ENCODE measurements around the gene ANO2.
"Not testable (repeated sequence)": the region's sequence is repeated elsewhere in the genome, so short reads cannot be mapped to it uniquely, and the experiment has no call there.

The ANO2 gene

DNA sequence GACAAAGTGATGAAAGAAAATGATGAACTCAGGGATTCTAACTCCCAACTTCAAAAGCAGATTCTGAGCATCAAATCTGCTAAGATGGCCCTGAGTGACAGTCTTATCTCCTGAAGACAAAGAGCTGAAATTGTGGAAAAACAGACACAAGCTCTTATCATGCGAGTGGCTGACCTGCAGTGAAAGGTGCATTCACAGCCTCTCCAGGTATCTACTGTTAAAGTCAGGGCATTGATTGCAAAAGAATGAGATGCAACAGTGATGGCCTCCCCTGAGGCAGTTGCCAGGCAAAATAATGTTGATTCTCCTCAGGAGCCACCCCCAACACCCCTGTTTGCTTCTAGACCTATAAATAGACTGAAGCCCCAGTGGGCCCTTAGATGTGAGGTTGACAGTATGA is 126.2 kb downstream of the ANO2 start:
- DNase-seq (ENCODE audit: low read depth, low spot score) = not testable (repeated sequence)

GRCh38 chr12:5817246-5817645 is 127.8 kb downstream of the ANO2 start:
- DNase-seq (ENCODE audit: low read depth, low spot score) = no peak

DNA sequence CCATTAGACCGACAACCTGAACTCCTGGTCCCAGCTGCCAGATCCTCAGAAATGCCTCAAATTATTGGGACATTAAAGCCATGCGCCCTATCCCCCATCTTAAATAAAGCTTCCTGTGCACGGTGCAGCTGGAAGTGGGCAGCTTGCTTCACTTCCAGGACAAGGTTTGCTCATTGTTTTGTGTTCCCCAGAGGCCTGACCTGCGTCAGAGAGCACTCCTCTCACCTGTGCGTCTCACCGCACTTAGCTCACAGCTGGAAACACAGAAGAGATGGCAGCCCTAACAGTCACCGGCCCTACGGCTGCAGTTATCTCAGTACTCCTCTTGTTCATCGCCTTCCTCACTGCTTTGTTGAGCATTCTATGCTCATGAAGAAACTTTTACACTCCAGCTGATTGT is 135.5 kb downstream of the ANO2 start:
- no peak for DNase-seq (ENCODE audit: low read depth, low spot score)

GRCh38 chr12:5808981-5809380 is 136.1 kb downstream of the ANO2 start:
- no peak for DNase-seq (ENCODE audit: low read depth, low spot score)

DNA sequence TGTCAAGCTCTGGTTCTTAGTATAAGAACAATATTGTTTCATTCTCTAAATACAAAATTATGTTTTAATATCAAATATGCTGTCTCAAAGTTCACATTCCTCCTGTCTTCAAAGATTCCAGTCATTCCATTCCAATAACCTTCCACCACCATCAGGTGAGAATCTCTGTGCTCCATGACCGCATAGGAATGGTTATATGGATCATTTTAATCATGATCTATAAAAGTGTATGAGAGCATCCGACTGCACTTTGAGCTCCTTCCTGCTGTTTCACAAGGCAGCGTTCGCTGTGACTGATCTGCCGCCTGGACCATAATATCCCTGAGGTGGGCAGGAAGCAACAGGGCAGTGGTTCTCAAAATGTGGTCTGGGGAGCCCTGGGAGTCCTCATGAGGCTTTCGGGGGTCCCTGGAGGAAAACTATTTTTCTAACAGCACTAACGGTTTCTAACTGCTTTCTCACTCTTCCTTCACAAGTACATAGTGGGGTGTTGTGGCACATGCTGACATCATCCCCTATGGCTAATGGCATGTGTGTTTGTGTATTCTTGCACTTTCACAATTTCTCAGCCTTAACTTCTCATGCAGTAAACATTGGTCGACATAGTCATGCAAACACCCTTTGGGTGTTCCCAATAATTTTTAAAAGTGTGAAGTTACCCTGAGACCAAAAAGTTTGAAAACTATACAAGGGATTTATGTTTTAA is 137.4 kb downstream of the ANO2 start:
- no peak for DNase-seq (ENCODE audit: low read depth, low spot score)

DNA sequence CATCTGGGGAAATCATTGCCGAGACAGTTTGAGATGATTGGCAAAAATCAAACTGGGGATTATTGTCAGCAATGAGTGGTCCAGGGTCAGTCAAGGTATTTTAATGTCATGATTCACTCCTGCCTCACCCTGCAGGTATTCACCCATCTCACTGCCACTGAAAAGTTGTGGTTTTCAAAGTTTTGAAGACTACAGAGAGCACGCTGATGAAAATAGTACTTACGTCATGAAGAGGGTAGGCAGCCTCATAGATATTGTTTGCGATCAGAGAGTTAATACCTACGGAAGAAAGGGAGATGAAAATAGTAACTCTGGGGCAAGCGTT is 138.0 kb downstream of the ANO2 start:
- DNase-seq (ENCODE audit: low read depth, low spot score) = no peak

GRCh38 chr12:5806371-5807089 is 138.5 kb downstream of the ANO2 start:
- DNase-seq (ENCODE audit: low read depth, low spot score) = no peak

DNA sequence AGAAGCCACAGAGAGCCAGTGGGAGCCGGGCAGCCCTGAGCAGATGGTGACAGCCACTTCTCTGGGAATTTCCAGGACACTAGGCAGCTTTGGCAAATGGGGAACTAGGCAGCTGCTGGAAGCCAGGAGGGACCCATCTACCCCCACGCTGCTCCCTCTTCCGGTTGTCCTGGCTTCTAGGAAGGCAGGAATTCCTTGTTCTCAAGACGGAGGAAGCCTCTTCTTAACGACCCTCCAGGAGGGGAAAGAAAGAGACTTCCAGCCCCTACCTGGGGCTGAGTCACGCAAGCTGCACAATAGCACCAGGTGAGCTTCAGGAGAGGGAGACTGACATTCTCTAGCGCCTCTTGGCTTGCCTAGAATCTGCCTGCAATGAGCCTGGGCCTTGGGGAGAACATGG is 141.5 kb downstream of the ANO2 start:
- DNase-seq (ENCODE audit: low read depth, low spot score) = no peak

DNA sequence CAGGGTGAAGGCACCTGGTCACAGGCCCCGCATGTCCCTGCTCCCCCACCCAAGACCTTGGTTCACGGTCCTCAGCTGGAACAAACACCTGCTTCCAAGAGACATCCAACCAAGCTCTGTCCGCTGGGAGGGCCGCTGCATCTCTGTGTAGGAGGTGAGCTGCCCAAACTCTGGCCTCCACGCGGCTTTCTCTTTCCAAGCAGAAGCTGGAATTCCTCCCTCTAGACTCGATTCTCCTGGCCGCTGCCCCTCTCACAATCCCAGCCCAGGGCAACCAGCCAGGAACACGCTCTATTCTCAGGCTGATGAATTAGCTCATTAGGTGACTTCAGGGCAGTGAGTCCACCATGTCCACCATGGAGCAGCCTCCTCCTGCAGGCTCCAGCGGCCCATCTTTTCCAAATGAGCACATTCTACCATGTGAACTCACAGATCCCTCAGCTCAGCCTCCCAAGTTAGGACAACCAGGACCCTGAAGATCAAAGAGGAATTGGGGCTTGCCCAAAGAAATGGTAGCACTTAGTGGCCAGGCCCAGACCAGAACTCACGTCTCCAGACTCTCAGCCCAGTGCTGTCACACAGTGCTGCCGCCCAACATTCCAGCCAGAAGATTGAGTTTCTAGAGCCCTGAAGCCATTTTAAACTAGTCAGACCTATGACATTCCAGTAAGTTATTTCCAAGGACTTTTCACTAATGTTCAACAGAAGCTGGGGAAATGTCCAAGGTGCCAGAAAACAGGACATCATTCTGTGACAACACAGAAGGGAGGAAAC is 146.6 kb downstream of the ANO2 start:
- no peak for DNase-seq (ENCODE audit: low read depth, low spot score)

- no peak for DNase-seq (ENCODE audit: low read depth, low spot score)
Measured at GRCh38 chr12:5797661-5798060, 147.4 kb downstream of the ANO2 start.

GRCh38 chr12:5796959-5797225 is 148.2 kb downstream of the ANO2 start:
- no peak for DNase-seq (ENCODE audit: low read depth, low spot score)

DNA sequence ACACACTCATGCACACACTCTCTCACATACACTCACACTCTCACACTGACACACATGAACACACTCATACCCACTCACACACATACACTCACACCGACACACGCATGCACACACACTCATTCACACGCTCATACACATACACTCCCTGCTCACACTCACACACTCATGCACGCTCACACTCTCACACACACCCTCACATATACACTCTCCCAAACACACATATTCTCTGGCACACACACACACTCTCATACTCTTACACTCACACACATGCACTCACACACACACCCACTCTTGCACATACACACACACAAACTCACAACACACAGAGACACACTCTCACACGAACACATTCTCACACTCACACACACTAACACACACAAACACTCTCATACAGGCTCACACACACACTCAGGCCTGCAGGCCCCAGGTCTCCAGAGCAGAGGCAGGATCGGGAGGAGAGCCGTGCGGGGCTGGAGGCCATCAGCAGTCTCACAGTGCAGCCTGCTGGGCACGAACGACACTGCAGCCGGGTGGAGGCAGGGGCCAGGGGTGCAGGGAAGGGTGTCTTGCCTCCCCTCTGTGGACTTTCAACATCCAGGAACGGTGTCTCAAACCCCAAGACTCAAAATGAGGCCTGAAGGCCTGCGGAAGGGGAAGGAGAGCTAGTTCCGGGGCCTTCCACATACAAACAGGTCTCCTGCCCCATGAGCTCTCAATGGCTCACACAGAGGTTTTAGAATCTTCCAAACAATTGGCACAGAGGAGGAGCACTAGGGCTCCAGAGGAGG is 148.7 kb downstream of the ANO2 start:
- DNase-seq (ENCODE audit: low read depth, low spot score) = no peak

GRCh38 chr12:5794156-5794555 is 150.9 kb downstream of the ANO2 start:
- no peak for DNase-seq (ENCODE audit: low read depth, low spot score)

GRCh38 chr12:5792343-5792742 is 152.7 kb downstream of the ANO2 start:
- no peak for DNase-seq (ENCODE audit: low read depth, low spot score)

DNA sequence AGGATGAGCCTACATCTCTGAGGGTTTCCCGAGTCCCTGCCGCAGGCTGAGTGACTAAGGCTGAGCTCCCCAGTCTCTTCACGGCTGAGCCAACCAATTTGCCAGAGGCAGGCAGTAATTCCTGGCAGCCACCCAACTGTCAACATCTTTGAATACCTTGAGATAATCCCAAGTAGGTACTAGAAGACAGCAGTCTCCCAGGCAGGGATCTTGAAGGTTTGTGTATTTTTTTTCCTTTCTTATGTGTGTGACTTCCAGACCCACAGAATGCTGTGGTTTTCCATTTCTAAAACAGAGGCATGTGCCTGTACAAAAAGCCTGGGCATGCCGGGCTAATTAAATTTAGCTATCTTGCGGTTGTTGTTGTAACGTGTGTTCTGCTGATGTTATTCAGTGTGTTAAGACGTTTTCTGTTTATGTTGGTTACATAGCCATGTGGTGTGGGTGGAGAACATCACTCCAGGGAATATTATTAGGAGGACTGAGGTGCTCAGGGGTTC is 155.5 kb downstream of the ANO2 start:
- no peak for DNase-seq (ENCODE audit: low read depth, low spot score)

DNA sequence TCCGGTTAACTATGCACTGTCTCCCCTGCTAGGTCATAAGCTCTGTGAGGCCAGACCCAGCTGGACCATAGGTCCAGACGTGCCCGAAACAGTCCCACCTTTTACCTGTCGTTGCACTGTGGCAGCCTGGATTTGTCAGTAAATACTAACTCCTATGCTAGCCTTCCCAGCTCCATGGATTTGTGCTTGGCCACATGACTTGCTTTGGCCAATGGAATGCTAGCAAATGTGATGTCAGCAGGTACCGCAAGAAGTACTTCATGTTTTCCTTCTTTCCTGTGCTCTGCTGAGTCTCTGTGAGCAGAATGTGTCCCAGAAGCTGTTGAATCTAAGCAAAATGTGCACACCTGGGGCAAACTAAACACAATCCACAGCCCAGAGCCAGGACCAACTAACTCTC is 157.2 kb downstream of the ANO2 start:
- no peak for DNase-seq (ENCODE audit: low read depth, low spot score)

GRCh38 chr12:5785601-5786000 is 159.5 kb downstream of the ANO2 start:
- DNase-seq (ENCODE audit: low read depth, low spot score) = no peak

- no peak for DNase-seq (ENCODE audit: low read depth, low spot score)
Measured at GRCh38 chr12:5784462-5785130, 160.5 kb downstream of the ANO2 start.

GRCh38 chr12:5783289-5783920 is 161.7 kb downstream of the ANO2 start:
- DNase-seq (ENCODE audit: low read depth, low spot score) = no peak

DNA sequence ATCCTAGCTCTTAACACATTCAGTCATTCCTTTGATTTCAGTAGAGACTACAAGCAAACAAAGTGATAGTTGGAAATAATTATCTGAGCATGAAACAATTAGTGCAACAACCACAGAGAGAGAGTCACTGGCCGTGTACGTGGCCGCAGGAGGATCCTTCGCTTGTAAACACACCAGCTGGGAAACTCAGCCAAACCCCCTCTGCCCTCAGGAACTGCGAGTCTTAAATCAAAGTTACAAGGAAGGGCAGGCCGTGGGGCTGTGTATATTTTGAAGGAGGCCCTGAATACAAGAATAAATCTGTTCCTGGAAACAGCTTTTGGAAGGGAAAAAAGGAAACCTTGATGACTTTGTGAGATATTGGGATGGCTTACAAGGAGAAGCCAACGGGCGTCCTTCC is 164.5 kb downstream of the ANO2 start:
- no peak for DNase-seq (ENCODE audit: low read depth, low spot score)

GRCh38 chr12:5779401-5779800 is 165.7 kb downstream of the ANO2 start:
- DNase-seq (ENCODE audit: low read depth, low spot score) = no peak

All from brain pericyte (primary cell).